ENCODE data around the gene CCDC57. TPM values are rescaled to one million over a fixed set of nuclear protein-coding genes. Genes with fewer than 3 reads are reported as not detected.
A peak's percentile ranks its signal among the peaks of the same experiment; 100 is the strongest.

CCDC57 gene
- total RNA-seq, 1 experiment from 2014 or later, result 69.9 TPM

DNA sequence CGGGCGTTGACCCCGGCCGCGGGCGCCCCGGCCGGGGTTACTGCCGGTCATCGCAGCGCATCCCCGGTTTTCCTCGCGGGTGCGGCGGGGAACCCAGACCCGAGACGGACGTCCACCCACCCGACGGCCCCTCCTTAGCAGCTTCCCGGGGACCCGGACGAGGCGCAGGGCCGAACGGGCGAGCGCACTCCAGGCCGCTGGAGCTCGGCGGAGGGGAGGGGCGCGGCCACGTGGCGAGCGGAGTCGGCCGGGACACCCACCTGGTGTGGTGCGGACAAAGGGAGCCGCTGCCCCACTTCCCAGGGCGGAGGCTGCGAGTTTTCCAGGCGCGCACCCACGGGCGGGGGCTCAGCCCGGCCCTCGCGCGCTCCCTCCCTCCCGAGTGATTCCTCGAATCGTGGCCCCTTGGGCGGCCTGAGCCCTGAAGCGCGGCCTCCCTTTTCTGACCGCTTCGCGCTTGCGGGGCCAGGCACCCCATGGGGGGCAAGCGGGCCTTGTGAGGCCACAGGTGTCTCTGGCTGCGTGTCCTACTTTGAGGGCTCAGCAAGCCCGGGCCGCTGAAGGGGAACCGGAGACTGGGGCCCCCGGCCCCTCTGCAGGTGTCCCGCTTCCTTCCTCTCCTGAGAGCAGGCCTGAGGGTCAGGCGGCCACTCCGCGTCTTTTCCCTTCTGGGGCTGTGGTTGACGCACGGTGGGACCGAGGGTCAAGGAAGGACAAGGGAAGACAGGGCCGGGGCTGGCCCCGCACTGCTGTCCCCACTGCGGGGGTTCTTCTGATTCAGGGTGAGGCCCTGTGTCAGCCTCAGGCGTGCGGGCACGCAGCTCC, 113.5 kb downstream of the CCDC57 start:
- BruUV-seq (replicated peaks), result no TSS peak
- peak overlapping the region; percentile 87 for H3K4me3 Mint-ChIP-seq (ENCODE audit: low read depth, unreplicated experiment)
- no peaks in the 10 kb centered on the region for H3K27me3 Mint-ChIP-seq (ENCODE audit: unreplicated experiment)
- TF ChIP-seq CTCF (IDR thresholded peaks at IDR 0.05; ENCODE audit: unreplicated experiment), result no peak
- DNase-seq, result no peak
- CTCF ChIA-PET, result no interaction called here
- peaks cover 14% of the 10 kb centered on the region for H3K4me1 Mint-ChIP-seq (ENCODE audit: low read depth, unreplicated experiment)
- intact Hi-C loops (cut with micrococcal nuclease; ENCODE audit: unreplicated experiment), result no loop called here
- peaks cover 80% of the 10 kb centered on the region for H3K36me3 Mint-ChIP-seq (ENCODE audit: insufficient read depth, unreplicated experiment)
- no peaks in the 10 kb centered on the region for H3K9me3 Mint-ChIP-seq (ENCODE audit: low read depth, unreplicated experiment)
- no peak overlapping the region for H3K27ac Mint-ChIP-seq (ENCODE audit: unreplicated experiment)

GRCh38 chr17:82098169-82098938, 114.3 kb downstream of the CCDC57 start, which contains the start of gene FASN:
Gene FASN, minus strand, starts transcription at chr17:82098236. Its CDS starts 1,791 bp downstream, at chr17:82096445.
- Mint-ChIP-seq H3K9me3 (ENCODE audit: low read depth, unreplicated experiment) (no peaks in the 10 kb centered on the region), H3K4me1 (ENCODE audit: low read depth, unreplicated experiment) (peaks cover 9% of the 10 kb centered on the region), H3K36me3 (ENCODE audit: insufficient read depth, unreplicated experiment) (peaks cover 74% of the 10 kb centered on the region), H3K4me3 (ENCODE audit: low read depth, unreplicated experiment) (peak within 1 kb of the TSS; percentile 87), H3K27ac (ENCODE audit: unreplicated experiment) (peak within 1 kb of the TSS; percentile 50), H3K27me3 (ENCODE audit: unreplicated experiment) (no peaks in the 10 kb centered on the region)
- TF ChIP-seq CTCF (IDR thresholded peaks at IDR 0.05; ENCODE audit: unreplicated experiment), result no peak
- intact Hi-C loops (cut with micrococcal nuclease; ENCODE audit: unreplicated experiment), result no loop called here
- peak; percentile 97 for DNase-seq
- CTCF ChIA-PET, result interaction anchor here (1.0 kb wide), 1 partner anchor 139 kb away, joined by 3 read pairs; no protein-coding TSS in a partner anchor
- no TSS peak for BruUV-seq (replicated peaks)

- DNase-seq, result no peak
- CTCF ChIA-PET, result interaction anchor here (1.0 kb wide), 1 partner anchor 138 kb away, joined by 3 read pairs; no protein-coding TSS in a partner anchor
- H3K4me3 Mint-ChIP-seq (ENCODE audit: low read depth, unreplicated experiment), result peak overlapping the region; percentile 87
- peaks cover 9% of the 10 kb centered on the region for H3K4me1 Mint-ChIP-seq (ENCODE audit: low read depth, unreplicated experiment)
- no peak for TF ChIP-seq CTCF (IDR thresholded peaks at IDR 0.05; ENCODE audit: unreplicated experiment)
- H3K36me3 Mint-ChIP-seq (ENCODE audit: insufficient read depth, unreplicated experiment), result peaks cover 75% of the 10 kb centered on the region
- peak overlapping the region; percentile 50 for H3K27ac Mint-ChIP-seq (ENCODE audit: unreplicated experiment)
- no TSS peak for BruUV-seq (replicated peaks)
- H3K27me3 Mint-ChIP-seq (ENCODE audit: unreplicated experiment), result no peaks in the 10 kb centered on the region
- no peaks in the 10 kb centered on the region for H3K9me3 Mint-ChIP-seq (ENCODE audit: low read depth, unreplicated experiment)
- intact Hi-C loops (cut with micrococcal nuclease; ENCODE audit: unreplicated experiment), result no loop called here
These were observed 114.8 kb downstream of the CCDC57 start for GRCh38 chr17:82097919-82098168.

DNA sequence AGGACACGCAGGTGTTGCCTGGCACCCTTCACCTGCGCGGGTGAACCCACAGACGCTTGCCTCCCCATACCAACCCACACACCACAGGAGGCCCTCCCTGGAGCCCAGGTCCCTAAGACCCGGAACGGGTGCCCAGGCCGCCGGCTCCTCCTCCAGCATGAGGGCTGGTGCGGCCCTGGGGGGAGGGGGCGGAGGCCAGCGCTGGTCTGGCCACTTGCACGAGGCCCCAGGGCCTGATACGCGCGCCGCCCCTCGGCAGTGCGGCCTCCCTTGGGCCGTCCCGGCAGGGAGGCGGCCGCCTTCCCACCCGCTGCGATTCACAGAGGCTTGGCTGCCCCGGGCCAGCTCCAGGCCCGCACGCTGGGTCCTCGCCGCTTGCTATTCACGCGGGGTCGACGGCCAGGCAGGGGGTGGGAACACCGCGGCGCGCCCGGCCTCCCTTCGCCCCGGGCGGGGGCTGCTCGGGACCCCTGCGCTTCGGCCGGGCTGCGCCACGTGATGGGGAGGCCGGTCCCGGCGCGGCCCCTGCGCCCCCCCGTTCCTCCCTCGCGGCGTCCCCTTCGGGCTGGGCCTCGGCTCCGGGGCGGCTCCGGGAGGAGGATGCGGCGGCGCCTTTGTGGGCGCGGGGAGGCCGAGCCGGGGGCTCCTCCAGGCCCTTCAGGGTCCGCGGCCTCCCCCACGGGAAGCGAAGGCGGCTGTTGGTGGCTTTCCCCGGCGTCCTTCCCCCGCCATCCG, 115.3 kb downstream of the CCDC57 start:
- no peak for TF ChIP-seq CTCF (IDR thresholded peaks at IDR 0.05; ENCODE audit: unreplicated experiment)
- Mint-ChIP-seq H3K4me3 (ENCODE audit: low read depth, unreplicated experiment) (peak overlapping the region; percentile 87), H3K27ac (ENCODE audit: unreplicated experiment) (no peak overlapping the region), H3K4me1 (ENCODE audit: low read depth, unreplicated experiment) (peaks cover 9% of the 10 kb centered on the region), H3K9me3 (ENCODE audit: low read depth, unreplicated experiment) (no peaks in the 10 kb centered on the region), H3K36me3 (ENCODE audit: insufficient read depth, unreplicated experiment) (peaks cover 77% of the 10 kb centered on the region), H3K27me3 (ENCODE audit: unreplicated experiment) (no peaks in the 10 kb centered on the region)
- TSS peak; percentile 54 for BruUV-seq (replicated peaks)
- DNase-seq, result peak; percentile 71
- CTCF ChIA-PET, result interaction anchor here (1.0 kb wide), 1 partner anchor 138 kb away, joined by 3 read pairs; no protein-coding TSS in a partner anchor
- intact Hi-C loops (cut with micrococcal nuclease; ENCODE audit: unreplicated experiment), result no loop called here

Data from Calu3 (cell line).